Activated CD4-positive, alpha-beta T cell treated with anti-CD3 and anti-CD28 coated beads, Interleukin-2, amount 50 U/mL, for 16 hours (primary cell): ENCODE data around the gene MCTP2.
A peak's percentile ranks its signal among the peaks of the same experiment; 100 is the strongest.

ENCODE experiments used
- DNase-seq: peaks from one replicate; pipeline ENCODE4 v3.0.0-alpha.2; 2020

The MCTP2 gene

GRCh38 chr15:94312946-94313345 lies 81.6 kb downstream of the MCTP2 start:
- DNase-seq: no peak

- no peak for DNase-seq
Observed at GRCh38 chr15:94314639-94315038, 83.3 kb downstream of the MCTP2 start.

DNA sequence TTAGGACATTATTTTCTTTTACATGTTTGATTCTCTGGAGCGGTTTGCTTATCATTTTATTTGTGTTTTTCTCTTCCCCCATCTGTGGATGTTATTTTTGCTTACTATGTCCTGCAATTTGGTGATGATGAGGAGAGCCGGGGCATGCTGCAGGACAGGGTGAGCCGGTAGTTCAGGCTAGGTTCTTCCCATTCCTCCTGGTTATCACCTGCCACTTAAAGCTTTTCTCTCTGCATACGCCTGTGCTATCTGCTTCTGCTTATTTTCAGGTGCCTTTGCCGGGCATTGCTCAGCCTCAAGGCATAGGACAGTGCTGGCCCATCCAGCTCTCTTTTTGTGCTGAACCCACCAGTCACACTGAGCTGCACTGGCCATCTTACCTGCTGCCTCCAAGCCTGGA lies 85.8 kb downstream of the MCTP2 start:
- DNase-seq: no peak

DNA sequence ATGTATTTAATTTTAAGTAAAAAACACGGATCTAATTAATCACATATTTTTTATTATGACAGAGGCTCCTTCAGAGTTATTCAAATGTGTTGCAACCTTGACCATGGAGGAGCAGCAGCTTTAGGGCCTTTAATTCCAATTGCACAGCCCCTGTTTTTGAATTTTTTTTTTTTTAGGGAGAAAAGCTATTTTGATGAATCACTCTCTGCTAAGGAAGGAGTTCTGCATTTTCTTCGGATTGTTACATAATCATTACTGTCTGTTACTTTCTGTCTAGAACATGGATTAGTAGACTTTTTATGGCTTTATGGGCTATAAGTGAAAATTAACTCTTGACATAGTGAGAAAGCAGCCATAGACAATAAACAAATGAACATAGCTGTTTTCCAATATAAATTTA lies 90.8 kb downstream of the MCTP2 start:
- no peak for DNase-seq

GRCh38 chr15:94323076-94323475 lies 91.7 kb downstream of the MCTP2 start:
- DNase-seq: no peak

DNA sequence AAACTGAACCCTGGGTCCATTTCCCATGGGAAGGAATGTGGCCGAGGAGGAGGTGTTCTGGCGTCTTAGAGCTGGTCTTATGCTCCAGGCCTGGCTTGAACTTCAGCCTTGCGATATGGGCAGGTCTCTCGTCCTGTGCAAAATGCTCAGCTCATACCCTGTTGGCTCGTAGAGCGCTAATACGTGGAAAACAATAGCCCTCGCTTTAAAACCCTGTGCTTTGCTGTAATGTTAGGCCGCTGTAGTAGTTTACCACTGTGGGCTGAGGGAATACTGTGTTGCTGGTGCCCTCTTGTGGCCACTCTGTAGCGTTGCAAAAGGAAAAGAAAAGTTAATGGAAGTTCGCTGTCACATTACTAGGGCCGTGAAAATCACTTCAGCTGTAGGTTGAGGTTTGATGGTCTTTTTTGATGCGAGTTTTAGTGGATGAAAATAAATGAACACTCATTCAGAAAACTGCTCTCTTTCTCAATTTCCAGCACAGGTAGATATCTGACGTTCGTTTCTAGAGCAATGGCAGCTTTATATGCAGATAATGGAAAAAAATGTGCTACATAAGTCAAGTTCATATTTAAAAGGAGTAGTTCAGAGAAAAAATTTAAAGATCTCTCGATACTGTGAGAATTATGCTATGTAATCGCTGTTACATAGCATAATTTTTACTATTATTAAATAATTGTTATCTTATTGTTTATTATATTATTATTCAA lies 92.9 kb downstream of the MCTP2 start:
- DNase-seq: peak; percentile 70

- DNase-seq: peak; percentile 45
Observed at GRCh38 chr15:94324835-94325767, 93.7 kb downstream of the MCTP2 start.

DNA sequence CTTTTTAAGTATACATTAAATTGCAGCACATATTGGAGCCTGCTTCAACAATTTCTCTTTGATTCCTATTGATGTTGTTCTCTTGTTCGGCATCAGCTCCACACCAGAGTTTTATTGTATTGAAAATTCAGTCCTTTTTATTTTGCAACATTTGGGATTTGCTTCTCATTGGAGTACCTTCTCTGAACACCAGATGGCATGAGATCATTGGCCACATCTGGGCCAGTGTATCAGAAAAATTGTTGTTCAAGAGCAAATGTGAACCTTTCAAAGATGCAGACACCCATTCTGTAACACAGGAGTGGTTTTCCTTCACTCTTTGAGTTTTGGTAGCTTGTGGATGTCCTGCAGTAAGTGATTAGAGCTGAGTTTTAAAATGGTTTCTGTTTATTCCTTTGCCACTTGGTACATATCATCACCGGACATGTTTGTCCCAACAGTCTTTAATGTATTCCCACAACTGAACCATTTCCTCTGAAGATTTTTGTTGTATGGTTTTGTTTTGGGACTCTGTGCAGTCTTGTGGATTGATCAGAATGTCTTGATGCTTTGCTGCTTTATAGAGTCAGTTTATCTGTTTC lies 96.1 kb downstream of the MCTP2 start:
- peak; percentile 24 for DNase-seq

DNA sequence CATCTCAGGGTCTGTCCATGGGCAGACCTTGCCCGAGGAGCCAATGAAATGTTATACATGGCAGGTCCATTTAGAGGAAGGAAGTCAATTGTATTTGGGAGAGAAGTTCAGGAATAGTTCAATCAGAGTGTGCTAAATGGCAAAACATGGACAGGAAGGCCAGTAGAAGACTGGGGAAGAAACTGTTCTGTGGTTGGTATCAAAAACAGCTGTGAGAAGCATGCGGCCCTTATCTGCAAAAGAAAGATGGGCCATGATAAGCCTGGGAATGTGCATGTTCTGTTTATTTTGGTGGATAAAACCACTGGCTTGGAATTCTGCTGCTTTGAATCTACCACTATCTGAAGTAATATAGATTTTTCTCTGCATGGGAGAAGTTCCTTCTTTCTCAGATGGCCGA lies 100.4 kb downstream of the MCTP2 start:
- DNase-seq: no peak

DNA sequence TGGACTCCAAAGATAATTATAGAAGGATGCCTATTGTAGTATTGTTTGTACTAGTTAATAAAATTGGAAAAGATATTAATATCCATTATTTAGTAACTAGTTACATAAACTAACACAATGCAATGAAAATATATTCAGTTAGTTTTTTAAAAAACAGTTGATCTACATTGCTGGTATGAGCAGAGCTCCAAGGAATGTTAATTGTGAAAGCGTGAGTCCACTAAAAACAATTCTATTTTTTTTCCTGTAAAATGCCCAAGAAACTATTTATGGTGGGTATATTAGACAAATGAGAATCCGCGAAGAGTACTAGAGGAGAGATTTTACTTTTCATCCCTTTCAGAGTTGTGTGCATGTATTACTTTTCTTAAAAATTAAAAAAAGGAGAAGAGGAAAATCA lies 104.3 kb downstream of the MCTP2 start:
- DNase-seq: no peak

- DNase-seq: no peak
Observed at GRCh38 chr15:94336817-94337467, 105.6 kb downstream of the MCTP2 start.

GRCh38 chr15:94338243-94338846 lies 107.0 kb downstream of the MCTP2 start:
- DNase-seq: no peak

GRCh38 chr15:94346282-94346681 lies 114.9 kb downstream of the MCTP2 start:
- DNase-seq: no peak

GRCh38 chr15:94348084-94348483 lies 116.7 kb downstream of the MCTP2 start:
- DNase-seq: no peak

- no peak for DNase-seq
Observed at GRCh38 chr15:94351031-94351535, 119.7 kb downstream of the MCTP2 start.

GRCh38 chr15:94352636-94353487 lies 121.5 kb downstream of the MCTP2 start:
- no peak for DNase-seq

DNA sequence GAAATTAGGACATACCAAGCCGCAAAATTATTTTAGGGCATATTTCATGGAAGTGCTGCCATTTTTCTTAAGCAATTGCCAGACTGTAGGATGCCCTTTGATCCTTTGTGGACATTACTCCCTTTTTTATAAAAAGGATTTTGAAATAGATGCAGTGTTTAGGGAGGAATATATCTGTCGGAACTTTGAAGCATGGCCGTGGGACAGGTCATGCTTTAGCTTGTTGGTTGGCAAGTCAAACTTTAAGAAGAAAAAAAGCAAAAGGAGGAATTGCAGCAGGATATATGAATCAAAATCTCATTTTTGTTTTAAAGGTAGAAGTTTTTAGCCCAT lies 122.1 kb downstream of the MCTP2 start:
- DNase-seq: no peak

DNA sequence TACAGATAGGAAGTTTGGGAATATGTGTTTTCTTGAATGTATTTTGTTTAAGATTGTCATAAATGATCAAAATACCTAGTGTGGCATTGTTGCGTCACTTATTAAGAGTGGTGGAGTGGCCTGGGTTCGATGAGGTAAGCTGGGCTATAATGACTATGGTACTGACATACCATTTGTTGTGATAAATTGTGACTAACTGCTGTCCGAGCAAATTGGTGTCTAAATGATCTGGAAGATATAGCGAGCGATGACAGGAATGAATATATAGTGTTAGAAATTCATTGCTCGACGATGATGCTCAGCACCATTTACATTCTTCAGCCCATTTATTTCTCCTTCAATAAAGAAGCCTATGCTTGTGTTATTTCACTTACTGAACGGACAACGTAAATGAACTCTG lies 123.3 kb downstream of the MCTP2 start:
- DNase-seq: no peak

GRCh38 chr15:94359716-94360115 lies 128.4 kb downstream of the MCTP2 start:
- DNase-seq: no peak

- no peak for DNase-seq
Observed at GRCh38 chr15:94360251-94360685, 128.9 kb downstream of the MCTP2 start.

- no peak for DNase-seq
Observed at GRCh38 chr15:94362385-94363092, 131.2 kb downstream of the MCTP2 start.
